ENCODE data around the gene RNU6-1.

GRCh38 chr15:67862750-67863441, 23.1 kb upstream of the RNU6-1 start:
- TF ChIP-seq CTCF (IDR thresholded peaks at IDR 0.05) (no peak), POLR2A (IDR thresholded peaks at IDR 0.05) (no peak)

Data from gastroesophageal sphincter (tissue), 3 donors.